MM.1S (cell line): ENCODE measurements around the gene BCAS3.

Source experiments
- DNase-seq: peaks from one replicate; pipeline ENCODE4 v3.0.0-alpha.2; 2015
- H2AFZ ChIP-seq: fragments of 300-600 bp; sonication (generic); 2 replicates; pipeline ENCODE4 v1.6.0; 2016; ENCODE audit warnings: antibody characterized with exemption, low read length
- H3F3A ChIP-seq: fragments of 300-600 bp; sonication (generic); 2 replicates; pipeline ENCODE4 v1.6.1; 2016; ENCODE audit warnings: mild to moderate bottlenecking, antibody characterized with exemption, low read length, moderate library complexity, mixed read lengths; ENCODE audit not compliant: insufficient read depth
- H3K27ac ChIP-seq: fragments of 300-600 bp; sonication (generic); 2 replicates; pipeline ENCODE4 v1.5.1; 2016; ENCODE audit warnings: mild to moderate bottlenecking, low read length
- H3K27me3 ChIP-seq: fragments of 300-600 bp; sonication (generic); replicated peaks from 2 replicates; pipeline ENCODE4 v1.6.0; 2016; ENCODE audit warnings: low read length; ENCODE audit not compliant: insufficient read depth
- H3K36me3 ChIP-seq: fragments of 300-600 bp; sonication (generic); replicated peaks from 2 replicates; pipeline ENCODE4 v1.6.1; 2016; ENCODE audit warnings: mild to moderate bottlenecking, low read length, mixed read lengths; ENCODE audit not compliant: insufficient read depth
- H3K4me1 ChIP-seq: fragments of 300-600 bp; sonication (generic); 2 replicates; pipeline ENCODE4 v1.6.1; 2016; ENCODE audit warnings: low read length, mixed read lengths
- H3K4me2 ChIP-seq: fragments of 300-600 bp; sonication (generic); 2 replicates; pipeline ENCODE4 v1.6.0; 2016; ENCODE audit warnings: low read depth, low read length
- H3K4me3 ChIP-seq: fragments of 300-600 bp; sonication (generic); 2 replicates; pipeline ENCODE4 v1.5.1; 2016; ENCODE audit warnings: low read length, mixed read lengths
- H3K79me2 ChIP-seq: fragments of 300-600 bp; sonication (generic); 2 replicates; pipeline ENCODE4 v1.6.1; 2016; ENCODE audit warnings: mixed run types, low read length, mixed read lengths
- H3K9ac ChIP-seq: fragments of 300-600 bp; sonication (generic); 2 replicates; pipeline ENCODE4 v1.6.1; 2016; ENCODE audit warnings: low read length, mixed read lengths
- H3K9me2 ChIP-seq: fragments of 300-600 bp; sonication (generic); replicated peaks from 2 replicates; pipeline ENCODE4 v1.6.1; 2016; ENCODE audit warnings: mild to moderate bottlenecking, low read length, mixed read lengths; ENCODE audit not compliant: insufficient read depth
- H3K9me3 ChIP-seq: fragments of 300-600 bp; sonication (generic); replicated peaks from 2 replicates; pipeline ENCODE4 v1.6.1; 2016; ENCODE audit warnings: mild to moderate bottlenecking, low read length, mixed read lengths; ENCODE audit not compliant: insufficient read depth
- H4K20me1 ChIP-seq: fragments of 300-600 bp; sonication (generic); 2 replicates; pipeline ENCODE4 v1.6.1; 2016; ENCODE audit warnings: mild to moderate bottlenecking, low read length, moderate library complexity, mixed read lengths; ENCODE audit not compliant: insufficient read depth
- EZH2 ChIP-seq: fragments of 300-600 bp; sonication (generic); optimal IDR thresholded peaks from 2 replicates; pipeline ENCODE3; 2017; ENCODE audit warnings: low read depth, mild to moderate bottlenecking, antibody characterized with exemption, low read length, mixed read lengths
- EZH2phosphoT487 ChIP-seq: fragments of 300-600 bp; sonication (generic); IDR thresholded peaks from 2 replicates; pipeline ENCODE4 v1.6.1; 2018; ENCODE audit warnings: antibody characterized with exemption, low read length
- TF ChIP-seq, protein P1 (sequence below): fragments of 300-600 bp; sonication (generic); IDR thresholded peaks from 2 replicates; pipeline ENCODE4 v1.5.1; 2016; ENCODE audit warnings: antibody characterized with exemption, low read length, mixed read lengths

The BCAS3 gene

DNA sequence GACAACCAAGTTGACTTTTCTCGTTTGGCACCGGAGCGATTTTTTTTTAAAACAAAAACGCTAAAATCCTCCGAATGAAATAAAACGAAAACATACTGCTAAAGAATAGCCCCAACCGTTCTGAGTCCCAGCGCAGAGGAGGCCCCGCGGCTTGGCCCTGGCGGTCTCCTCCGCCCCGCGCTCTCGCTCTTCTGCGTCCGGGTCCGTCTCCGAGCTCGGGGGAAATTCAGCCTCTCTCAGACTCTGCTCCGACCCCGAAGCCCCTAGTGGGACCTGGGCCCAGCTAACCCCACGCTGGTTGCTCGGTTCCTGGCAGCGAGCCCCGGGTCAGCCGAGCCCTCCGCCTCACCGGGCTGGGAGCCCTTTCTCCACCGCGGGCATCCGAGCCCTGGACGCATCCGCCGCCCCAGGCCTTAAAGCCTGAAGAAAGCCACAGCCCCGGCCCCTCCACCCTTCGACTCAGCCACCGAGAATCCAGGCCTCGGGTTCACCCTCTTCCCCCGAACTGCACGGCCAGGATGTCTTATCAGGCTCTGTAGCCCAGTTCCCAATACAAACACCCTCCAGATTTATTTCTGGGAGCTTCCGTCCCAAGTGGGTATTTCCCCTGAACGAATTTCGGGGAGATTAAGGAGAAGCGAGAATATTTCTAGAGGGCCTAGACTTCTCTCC, 723.2 kb downstream of the BCAS3 start:
- Histone ChIP-seq H3K9me2 (no peaks in the 10 kb centered on the region), H3K4me1 (no peaks in the 10 kb centered on the region), H3K27me3 (peaks cover 65% of the 10 kb centered on the region), H3K4me2 (peak overlapping the region; percentile 78; the same call in 1 of the 2 replicates), H3K4me3 (peak overlapping the region; percentile 47), H3K9me3 (no peaks in the 10 kb centered on the region), H3K36me3 (no peaks in the 10 kb centered on the region), H4K20me1 (no peaks in the 10 kb centered on the region), H3K9ac (no peak overlapping the region), H3K79me2 (no peaks in the 10 kb centered on the region), H2AFZ (no peak overlapping the region), H3F3A (no peaks in the 10 kb centered on the region), H3K27ac (no peak overlapping the region)
- TF ChIP-seq EZH2phosphoT487 = no peak
- peak; percentile 67 for TF ChIP-seq EZH2
- DNase-seq = no peak

DNA sequence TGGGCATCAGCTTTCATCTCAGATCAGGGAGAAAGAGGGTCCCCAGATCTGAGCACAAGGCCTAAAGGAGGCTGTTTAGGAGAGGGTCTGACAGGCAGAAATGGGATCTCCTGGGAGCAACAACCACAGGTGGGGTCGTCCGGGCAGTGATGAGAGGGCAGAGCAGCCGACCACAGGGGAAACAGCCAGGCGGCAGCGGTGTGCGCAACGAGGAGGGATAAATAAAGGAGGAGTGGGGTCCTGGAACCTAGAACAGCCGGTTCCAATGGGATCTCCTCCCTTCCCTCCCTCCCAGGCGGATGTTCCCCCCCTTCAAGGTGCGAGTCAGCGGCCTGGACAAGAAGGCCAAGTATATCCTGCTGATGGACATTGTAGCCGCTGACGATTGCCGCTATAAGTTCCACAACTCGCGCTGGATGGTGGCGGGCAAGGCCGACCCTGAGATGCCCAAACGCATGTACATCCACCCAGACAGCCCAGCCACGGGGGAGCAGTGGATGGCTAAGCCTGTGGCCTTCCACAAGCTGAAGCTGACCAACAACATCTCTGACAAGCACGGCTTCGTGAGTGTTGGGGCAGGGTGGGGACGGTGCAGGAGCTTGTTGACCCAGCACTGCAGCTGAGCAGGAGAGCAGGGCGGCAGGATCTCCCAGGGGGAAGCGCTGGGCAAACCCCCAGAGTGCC, 723.9 kb downstream of the BCAS3 start:
- Histone ChIP-seq H3K4me2 (no peak overlapping the region; the same call in 1 of the 2 replicates), H3K9ac (no peak overlapping the region), H2AFZ (no peak overlapping the region)

DNA sequence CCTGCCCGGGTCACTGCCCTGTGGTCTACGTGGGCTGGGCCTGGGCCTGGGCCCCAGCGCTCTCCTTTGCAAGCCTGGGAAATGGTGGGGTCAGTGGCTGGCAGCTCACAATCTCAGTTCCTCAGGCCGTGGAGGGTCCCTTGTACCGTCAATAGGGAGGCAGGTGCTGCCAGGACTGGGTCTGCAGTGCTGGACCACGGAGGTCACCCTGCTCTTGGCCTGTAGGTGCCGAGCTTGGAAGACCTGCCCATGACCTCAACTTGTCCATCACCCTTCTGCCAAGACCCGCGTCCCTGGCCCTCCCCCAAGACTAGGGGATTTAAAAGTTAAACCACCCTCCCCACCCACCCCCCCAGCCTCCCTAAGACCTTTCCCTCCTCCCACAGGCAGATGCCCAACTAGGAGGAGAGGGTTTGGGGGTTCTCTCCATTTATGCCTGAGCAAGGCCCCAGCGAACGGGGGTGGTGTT, 724.5 kb downstream of the BCAS3 start:
- Histone ChIP-seq H3K9me2 (no peaks in the 10 kb centered on the region), H3K4me2 (no peak overlapping the region)
- DNase-seq = no peak

More for the DNA sequence above, 723.9 kb downstream of the BCAS3 start:
- DNase-seq = no peak
- H3K4me3 ChIP-seq = no peak overlapping the region
- H3K36me3 ChIP-seq = no peaks in the 10 kb centered on the region
- H3K9me3 ChIP-seq = no peaks in the 10 kb centered on the region
- no peak overlapping the region for H3K27ac ChIP-seq
- no peaks in the 10 kb centered on the region for H3K4me1 ChIP-seq
- no peaks in the 10 kb centered on the region for H4K20me1 ChIP-seq
- H3K79me2 ChIP-seq = no peaks in the 10 kb centered on the region
- peaks cover 70% of the 10 kb centered on the region for H3K27me3 ChIP-seq
- no peak for TF ChIP-seq EZH2
- no peak for TF ChIP-seq EZH2phosphoT487
- TF ChIP-seq, protein P1, sequence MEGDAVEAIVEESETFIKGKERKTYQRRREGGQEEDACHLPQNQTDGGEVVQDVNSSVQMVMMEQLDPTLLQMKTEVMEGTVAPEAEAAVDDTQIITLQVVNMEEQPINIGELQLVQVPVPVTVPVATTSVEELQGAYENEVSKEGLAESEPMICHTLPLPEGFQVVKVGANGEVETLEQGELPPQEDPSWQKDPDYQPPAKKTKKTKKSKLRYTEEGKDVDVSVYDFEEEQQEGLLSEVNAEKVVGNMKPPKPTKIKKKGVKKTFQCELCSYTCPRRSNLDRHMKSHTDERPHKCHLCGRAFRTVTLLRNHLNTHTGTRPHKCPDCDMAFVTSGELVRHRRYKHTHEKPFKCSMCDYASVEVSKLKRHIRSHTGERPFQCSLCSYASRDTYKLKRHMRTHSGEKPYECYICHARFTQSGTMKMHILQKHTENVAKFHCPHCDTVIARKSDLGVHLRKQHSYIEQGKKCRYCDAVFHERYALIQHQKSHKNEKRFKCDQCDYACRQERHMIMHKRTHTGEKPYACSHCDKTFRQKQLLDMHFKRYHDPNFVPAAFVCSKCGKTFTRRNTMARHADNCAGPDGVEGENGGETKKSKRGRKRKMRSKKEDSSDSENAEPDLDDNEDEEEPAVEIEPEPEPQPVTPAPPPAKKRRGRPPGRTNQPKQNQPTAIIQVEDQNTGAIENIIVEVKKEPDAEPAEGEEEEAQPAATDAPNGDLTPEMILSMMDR = no peak
- no peaks in the 10 kb centered on the region for H3F3A ChIP-seq
- H3K9me2 ChIP-seq = no peaks in the 10 kb centered on the region

More for the DNA sequence above, 724.5 kb downstream of the BCAS3 start:
- no peaks in the 10 kb centered on the region for H3K9me3 ChIP-seq
- H3K79me2 ChIP-seq = no peaks in the 10 kb centered on the region
- no peaks in the 10 kb centered on the region for H4K20me1 ChIP-seq
- no peak overlapping the region for H3K9ac ChIP-seq
- no peaks in the 10 kb centered on the region for H3K4me1 ChIP-seq
- H3K36me3 ChIP-seq = no peaks in the 10 kb centered on the region
- no peak overlapping the region for H3K4me3 ChIP-seq
- no peak overlapping the region for H3K27ac ChIP-seq
- peaks cover 70% of the 10 kb centered on the region for H3K27me3 ChIP-seq
- no peak overlapping the region for H2AFZ ChIP-seq
- no peaks in the 10 kb centered on the region for H3F3A ChIP-seq
- TF ChIP-seq, protein P1 = no peak
- TF ChIP-seq EZH2phosphoT487 (no peak), EZH2 (no peak)
